ENCODE results near the gene ARPIN.

The ARPIN gene

DNA sequence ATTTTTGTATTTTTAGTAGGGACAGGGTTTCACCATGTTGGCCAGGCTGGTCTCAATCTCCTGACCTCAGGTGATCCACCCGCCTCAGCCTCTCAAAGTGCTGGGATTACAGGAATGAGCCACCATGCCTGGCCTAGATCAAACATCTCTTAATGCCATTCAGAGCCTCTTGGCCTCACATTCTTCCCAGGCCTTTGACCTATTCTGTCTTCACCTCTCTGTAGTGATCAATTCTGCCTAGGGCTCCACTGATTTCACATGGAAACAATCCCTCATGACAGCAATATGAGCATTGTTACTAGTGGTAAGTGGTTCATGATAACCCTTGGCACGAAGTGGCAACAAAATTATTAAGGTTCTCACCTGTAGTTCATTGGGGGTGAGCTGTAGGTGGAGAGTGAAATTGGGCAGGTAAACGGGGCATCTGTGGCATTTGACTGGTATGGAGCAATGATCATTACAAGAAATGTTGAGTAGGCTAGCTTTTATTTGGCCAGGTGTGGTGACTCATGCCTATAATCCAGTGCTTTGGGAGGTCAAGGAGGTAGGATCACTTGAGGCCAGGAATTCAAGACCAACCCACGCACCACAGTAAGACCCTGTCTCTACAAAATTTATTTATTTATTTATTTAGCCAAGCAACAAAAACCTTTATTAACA lies 4.8 kb upstream of the ARPIN start:
- TF ChIP-seq GATA2 (IDR thresholded peaks at IDR 0.05; ENCODE audit: low read depth, low read length), result no peak
- TF ChIP-seq GATA3 (IDR thresholded peaks at IDR 0.05; ENCODE audit: low read depth, low read length), result no peak

DNA sequence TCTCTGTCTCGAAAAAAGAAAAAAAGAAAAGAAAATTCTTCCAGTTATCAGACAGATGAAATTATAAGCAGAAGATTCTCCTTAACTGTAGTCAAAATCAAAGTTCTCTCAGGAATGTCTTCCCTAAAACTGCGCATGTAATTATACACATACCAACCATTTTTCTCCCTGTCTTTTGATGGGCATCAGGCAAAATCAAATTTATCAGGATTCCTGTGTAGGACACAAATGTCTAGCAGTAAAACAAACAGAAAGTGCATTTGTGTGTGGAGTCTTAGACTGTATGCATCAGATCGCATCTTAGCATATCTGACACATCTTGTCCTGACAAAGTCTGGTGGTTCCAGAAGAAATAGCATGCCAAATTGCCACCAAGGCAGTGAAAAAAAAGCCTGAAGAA lies 3.9 kb upstream of the ARPIN start:
- no peak for TF ChIP-seq GATA3 (IDR thresholded peaks at IDR 0.05; ENCODE audit: low read depth, low read length)
- no peak for TF ChIP-seq GATA2 (IDR thresholded peaks at IDR 0.05; ENCODE audit: low read depth, low read length)

DNA sequence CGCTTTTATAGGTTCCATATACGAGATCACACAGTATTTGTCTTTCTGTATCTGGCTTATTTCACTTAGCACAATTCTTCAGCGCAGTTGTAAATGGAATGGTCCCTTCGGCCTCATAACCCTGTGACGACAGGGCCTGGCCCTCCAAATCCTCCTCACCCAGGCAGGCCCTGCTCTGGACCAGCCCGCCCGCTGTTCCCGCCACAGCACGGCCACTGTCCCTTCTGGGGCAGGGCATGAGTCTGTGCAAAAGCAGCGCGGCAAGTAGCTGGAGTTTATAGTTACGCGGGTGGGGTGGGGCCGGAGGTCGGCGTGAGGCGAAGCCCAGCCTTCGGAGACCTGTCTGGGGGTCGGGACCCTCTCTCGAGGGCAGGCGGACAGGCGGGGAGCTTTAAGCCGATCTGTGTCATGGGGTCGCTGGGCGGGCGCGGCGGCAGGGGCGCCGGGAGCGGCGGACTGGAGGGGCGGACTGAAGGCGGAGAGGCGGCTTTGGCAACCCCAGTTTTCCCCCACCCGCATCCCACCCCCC lies 543 bp downstream of the ARPIN start:
- TF ChIP-seq GATA3 (IDR thresholded peaks at IDR 0.05; ENCODE audit: low read depth, low read length) (no peak), GATA2 (IDR thresholded peaks at IDR 0.05; ENCODE audit: low read depth, low read length) (no peak)

DNA sequence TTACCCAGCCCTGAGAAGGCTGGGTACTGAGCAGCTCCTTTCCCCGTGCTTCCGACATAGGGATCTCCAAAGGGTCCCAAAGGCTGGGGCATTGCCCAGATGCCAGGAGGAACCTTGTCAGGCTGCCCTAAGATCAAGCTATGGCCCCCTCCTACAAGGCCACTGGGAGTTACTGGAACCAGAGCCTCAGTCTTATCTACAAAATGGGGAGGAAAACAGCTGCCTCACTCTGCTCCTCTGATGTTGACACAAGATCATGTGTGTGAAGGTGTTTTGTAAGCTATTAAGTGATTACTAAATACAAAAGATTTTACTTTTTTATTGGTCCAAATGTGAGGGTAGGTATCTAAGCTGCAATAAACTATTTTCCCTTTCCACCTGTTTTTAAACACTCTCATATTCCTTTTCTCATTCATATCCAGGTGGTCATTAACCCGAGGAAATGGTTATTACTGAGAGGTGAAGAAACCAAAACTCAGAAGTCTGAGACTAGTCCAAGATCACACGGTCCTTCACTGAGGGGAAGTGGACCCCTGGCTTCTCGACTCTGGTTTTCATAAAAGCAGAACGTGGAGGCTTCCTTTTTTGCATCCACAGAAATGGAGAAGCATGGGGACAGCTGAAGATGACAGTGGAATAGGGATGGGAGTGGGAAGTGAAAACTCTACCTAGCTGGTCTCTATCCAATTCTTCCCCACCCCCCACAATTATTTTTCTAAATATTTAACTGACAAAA lies 1.7 kb downstream of the ARPIN start:
- TF ChIP-seq GATA3 (IDR thresholded peaks at IDR 0.05; ENCODE audit: low read depth, low read length), result no peak
- no peak for TF ChIP-seq GATA2 (IDR thresholded peaks at IDR 0.05; ENCODE audit: low read depth, low read length)

DNA sequence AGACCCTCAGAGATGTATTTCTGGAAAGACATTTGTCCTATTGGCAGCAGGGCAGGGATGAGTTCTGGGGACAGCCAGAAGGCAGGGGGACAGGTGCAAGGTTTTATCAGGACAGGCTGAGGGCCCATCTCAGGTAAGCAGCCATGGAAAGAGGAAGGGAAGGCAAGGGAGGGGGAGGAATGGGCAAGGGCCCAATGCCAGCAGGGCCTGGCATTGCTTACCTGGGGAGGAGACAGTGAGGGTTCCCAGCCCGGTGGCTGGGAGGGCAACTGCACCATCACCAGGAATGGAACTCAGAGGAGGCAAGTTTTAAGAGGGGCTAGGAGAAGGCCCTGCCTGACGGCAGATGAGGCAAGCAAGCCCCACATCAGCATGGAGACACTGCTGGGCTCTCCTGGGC lies 3.1 kb downstream of the ARPIN start:
- TF ChIP-seq GATA2 (IDR thresholded peaks at IDR 0.05; ENCODE audit: low read depth, low read length) (no peak), GATA3 (IDR thresholded peaks at IDR 0.05; ENCODE audit: low read depth, low read length) (no peak)

DNA sequence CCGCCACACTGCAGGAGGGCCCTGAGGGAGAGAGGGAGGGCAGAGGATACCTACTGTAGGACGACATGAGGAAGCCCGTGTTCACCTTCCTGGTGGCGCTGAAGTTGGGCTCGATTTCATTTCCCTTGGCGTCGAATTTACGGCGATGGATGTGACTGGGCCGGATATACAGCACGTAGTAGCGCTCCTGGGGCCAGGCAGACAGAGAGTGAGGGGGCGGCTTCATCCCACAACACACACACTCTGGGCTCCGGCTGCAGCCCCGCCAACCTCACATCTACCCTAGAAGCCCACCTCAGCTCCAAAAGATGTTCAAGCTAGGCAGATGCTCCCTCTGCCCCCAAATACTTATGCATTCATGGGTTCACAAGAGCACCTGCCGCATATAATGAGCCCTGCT lies 4.5 kb downstream of the ARPIN start:
- TF ChIP-seq GATA3 (IDR thresholded peaks at IDR 0.05; ENCODE audit: low read depth, low read length) (no peak), GATA2 (IDR thresholded peaks at IDR 0.05; ENCODE audit: low read depth, low read length) (no peak)

DNA sequence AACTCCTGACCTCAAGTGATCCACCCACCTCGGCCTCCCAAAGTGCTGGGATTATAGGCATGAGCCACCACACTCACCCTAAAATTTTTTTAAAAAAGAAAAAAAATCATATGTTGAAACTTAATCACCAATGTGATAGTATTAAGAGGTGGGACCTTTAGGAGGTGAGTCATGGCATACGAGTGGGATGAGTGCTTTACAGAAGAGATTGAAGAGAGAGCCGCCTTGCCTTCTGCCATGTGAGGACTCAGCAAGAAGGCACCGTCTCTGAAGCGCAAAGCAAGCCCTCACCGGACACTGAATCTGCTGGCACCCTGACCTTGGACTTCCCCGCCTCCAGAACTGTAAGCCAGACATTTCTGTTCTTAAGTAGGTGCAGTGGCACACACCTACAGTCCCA lies 5.5 kb downstream of the ARPIN start:
- TF ChIP-seq GATA2 (IDR thresholded peaks at IDR 0.05; ENCODE audit: low read depth, low read length) (no peak), GATA3 (IDR thresholded peaks at IDR 0.05; ENCODE audit: low read depth, low read length) (no peak)

DNA sequence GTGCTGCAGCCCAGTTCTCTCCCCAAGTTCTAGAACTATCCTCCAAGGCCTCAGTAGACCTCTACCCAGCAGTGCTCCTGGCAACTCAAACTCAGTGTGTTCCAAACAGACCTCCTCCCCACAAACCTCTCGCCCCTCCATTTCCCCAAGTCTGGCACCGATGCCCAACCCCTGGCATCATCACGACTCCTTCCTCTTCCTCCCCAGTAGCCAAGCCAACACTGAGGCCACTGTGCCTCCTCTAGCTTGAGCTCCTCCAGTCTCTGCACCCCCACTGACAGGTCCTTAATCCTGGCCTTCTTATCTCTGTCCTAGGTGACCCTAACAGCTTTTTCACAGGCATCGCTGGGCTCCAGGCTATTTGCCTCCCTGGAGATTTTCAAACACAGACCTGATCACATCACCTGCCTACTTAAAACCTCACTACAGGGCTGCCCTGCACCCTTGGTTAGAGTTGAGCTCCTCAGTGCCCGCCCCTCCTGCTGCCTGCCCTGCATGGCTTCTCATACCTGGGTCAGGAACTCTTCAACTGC lies 6.8 kb downstream of the ARPIN start:
- TF ChIP-seq GATA2 (IDR thresholded peaks at IDR 0.05; ENCODE audit: low read depth, low read length) (no peak), GATA3 (IDR thresholded peaks at IDR 0.05; ENCODE audit: low read depth, low read length) (no peak)

DNA sequence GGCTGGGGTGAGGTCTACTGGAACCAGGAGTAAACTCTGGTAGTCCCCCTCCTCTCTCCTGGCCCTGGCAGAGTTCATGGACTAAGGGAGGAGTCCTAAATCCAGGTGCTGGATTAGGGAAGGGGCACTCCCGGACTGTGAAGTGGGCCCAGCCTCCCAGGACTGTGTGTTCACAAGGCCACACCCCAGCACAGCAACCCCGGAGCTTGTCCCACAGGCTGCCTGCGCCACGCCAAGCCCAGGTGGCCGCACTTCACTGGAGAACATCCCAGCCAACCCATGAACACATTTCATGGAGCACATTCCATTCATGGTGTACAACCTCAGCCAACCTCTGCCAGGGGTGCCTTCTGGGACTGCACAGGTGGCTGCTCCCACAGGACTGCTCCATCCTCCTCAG lies 8.2 kb downstream of the ARPIN start:
- TF ChIP-seq GATA2 (IDR thresholded peaks at IDR 0.05; ENCODE audit: low read depth, low read length) (no peak), GATA3 (IDR thresholded peaks at IDR 0.05; ENCODE audit: low read depth, low read length) (no peak)

DNA sequence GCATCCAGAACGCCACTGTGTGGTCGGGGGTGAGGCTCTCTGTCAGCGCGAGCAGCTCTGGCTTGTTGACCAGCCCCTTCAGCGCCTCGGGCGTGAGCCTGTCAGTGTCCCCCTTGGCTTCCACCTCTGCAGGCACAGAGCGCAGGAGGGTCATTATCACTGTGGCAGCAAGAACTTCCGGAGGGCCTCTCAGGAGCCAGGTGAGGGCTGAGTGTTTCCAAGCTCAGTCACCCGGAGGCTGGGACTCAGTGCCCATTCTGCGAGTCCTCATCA lies 9.0 kb downstream of the ARPIN start:
- TF ChIP-seq GATA3 (IDR thresholded peaks at IDR 0.05; ENCODE audit: low read depth, low read length) (no peak), GATA2 (IDR thresholded peaks at IDR 0.05; ENCODE audit: low read depth, low read length) (no peak)

DNA sequence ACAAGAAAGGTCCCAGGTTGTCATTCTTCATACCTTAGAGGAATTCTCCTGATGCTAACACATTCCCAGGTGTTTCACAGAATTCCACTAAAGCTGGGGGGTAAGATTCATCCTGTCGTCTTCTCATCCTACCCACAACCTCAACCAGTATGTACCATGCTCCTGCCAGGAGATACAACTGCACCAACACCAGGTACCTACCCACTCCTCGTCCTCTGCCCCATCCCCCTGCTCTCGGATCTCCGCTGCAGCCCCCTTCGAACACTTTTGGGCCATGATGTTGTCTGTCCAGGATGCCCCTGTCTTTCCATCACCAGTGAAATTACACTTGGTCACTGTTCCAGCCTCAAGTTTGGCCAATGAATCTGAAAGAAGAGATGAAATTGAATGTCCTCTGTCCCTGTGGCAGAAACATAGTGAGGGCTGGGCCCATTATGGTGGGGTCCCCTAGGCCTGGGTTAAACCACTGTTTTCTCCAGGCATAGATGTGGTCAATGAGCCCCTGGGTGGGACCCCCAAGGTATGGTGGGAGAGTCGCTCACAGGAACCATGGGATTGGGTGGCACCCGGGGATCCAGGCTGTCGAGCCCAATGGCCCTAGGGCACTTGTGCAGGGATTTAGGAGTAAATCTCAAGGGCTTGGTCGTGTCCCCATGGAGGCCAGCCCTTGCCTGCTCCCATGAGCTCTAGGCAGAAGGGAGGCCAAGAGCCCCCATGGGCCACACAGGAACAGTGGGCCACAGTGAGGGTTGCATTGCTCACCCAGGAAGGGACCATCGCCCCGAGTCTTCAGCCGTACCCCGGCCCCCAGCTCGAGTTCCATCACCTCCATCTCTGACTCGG lies 9.5 kb downstream of the ARPIN start:
- TF ChIP-seq GATA2 (IDR thresholded peaks at IDR 0.05; ENCODE audit: low read depth, low read length), result no peak
- no peak for TF ChIP-seq GATA3 (IDR thresholded peaks at IDR 0.05; ENCODE audit: low read depth, low read length)

DNA sequence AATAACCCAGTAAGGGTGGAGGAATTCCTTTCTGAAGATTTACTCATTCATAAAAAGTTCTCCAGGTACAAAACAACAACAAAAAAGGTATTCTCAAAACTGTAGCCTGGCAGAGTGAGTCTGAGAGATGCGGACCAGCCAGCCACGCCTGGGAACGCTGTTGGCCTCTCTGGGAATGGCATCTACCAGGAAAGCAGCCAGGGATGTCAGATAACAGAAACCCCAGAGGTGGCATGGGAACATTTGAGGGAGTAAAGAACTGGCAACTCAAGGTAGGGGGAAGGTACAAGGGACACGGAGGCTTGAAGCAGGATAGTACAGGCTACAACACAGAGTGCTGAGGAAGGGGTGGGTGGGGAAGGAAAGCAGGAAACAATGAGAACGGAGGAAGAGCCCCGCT lies 11.9 kb downstream of the ARPIN start:
- TF ChIP-seq GATA3 (IDR thresholded peaks at IDR 0.05; ENCODE audit: low read depth, low read length) (no peak), GATA2 (IDR thresholded peaks at IDR 0.05; ENCODE audit: low read depth, low read length) (no peak)

DNA sequence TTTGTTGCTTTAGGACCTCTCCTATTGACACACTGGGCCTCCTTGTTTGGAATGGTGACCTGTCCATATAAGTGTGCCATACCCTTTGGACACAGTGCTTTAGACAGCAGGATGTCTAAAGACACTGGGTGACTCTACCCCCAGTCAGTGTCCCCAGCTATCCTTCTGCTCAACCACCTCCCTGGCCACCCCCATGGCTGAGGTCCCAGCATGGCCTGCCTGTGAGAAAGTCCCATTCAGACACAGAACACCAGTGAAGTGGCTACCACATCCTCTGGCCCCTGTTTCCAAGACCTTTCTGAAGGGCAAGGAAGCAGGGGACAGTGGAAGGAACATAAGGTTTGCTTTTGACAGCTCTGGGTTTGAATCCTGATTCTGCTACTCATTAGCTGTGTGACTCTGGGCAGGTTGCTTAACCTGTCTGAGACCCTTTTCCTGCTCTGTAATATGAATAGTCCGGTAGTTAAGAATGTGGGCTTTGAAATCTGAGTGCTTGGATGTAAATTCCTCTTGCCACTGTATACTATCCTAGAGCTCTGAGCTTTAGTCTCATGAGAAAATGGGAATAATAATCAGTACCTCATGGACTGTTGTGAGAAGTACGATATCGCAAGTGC lies 12.7 kb downstream of the ARPIN start:
- TF ChIP-seq GATA3 (IDR thresholded peaks at IDR 0.05; ENCODE audit: low read depth, low read length), result no peak
- no peak for TF ChIP-seq GATA2 (IDR thresholded peaks at IDR 0.05; ENCODE audit: low read depth, low read length)
